MM.1S (cell line): ENCODE data around the gene CTNNA2.

Experiments
- DNase-seq: peaks from one replicate; pipeline ENCODE4 v3.0.0-alpha.2; 2015
- H2AFZ ChIP-seq: fragments of 300-600 bp; sonication (generic); 2 replicates; pipeline ENCODE4 v1.6.0; 2016; ENCODE audit warnings: antibody characterized with exemption, low read length
- H3F3A ChIP-seq: fragments of 300-600 bp; sonication (generic); 2 replicates; pipeline ENCODE4 v1.6.1; 2016; ENCODE audit warnings: mild to moderate bottlenecking, antibody characterized with exemption, low read length, moderate library complexity, mixed read lengths; ENCODE audit not compliant: insufficient read depth
- H3K27ac ChIP-seq: fragments of 300-600 bp; sonication (generic); 2 replicates; pipeline ENCODE4 v1.5.1; 2016; ENCODE audit warnings: mild to moderate bottlenecking, low read length
- H3K27me3 ChIP-seq: fragments of 300-600 bp; sonication (generic); replicated peaks from 2 replicates; pipeline ENCODE4 v1.6.0; 2016; ENCODE audit warnings: low read length; ENCODE audit not compliant: insufficient read depth
- H3K36me3 ChIP-seq: fragments of 300-600 bp; sonication (generic); replicated peaks from 2 replicates; pipeline ENCODE4 v1.6.1; 2016; ENCODE audit warnings: mild to moderate bottlenecking, low read length, mixed read lengths; ENCODE audit not compliant: insufficient read depth
- H3K4me1 ChIP-seq: fragments of 300-600 bp; sonication (generic); 2 replicates; pipeline ENCODE4 v1.6.1; 2016; ENCODE audit warnings: low read length, mixed read lengths
- H3K4me2 ChIP-seq: fragments of 300-600 bp; sonication (generic); 2 replicates; pipeline ENCODE4 v1.6.0; 2016; ENCODE audit warnings: low read depth, low read length
- H3K4me3 ChIP-seq: fragments of 300-600 bp; sonication (generic); 2 replicates; pipeline ENCODE4 v1.5.1; 2016; ENCODE audit warnings: low read length, mixed read lengths
- H3K79me2 ChIP-seq: fragments of 300-600 bp; sonication (generic); 2 replicates; pipeline ENCODE4 v1.6.1; 2016; ENCODE audit warnings: mixed run types, low read length, mixed read lengths
- H3K9ac ChIP-seq: fragments of 300-600 bp; sonication (generic); 2 replicates; pipeline ENCODE4 v1.6.1; 2016; ENCODE audit warnings: low read length, mixed read lengths
- H3K9me2 ChIP-seq: fragments of 300-600 bp; sonication (generic); replicated peaks from 2 replicates; pipeline ENCODE4 v1.6.1; 2016; ENCODE audit warnings: mild to moderate bottlenecking, low read length, mixed read lengths; ENCODE audit not compliant: insufficient read depth
- H3K9me3 ChIP-seq: fragments of 300-600 bp; sonication (generic); replicated peaks from 2 replicates; pipeline ENCODE4 v1.6.1; 2016; ENCODE audit warnings: mild to moderate bottlenecking, low read length, mixed read lengths; ENCODE audit not compliant: insufficient read depth
- H4K20me1 ChIP-seq: fragments of 300-600 bp; sonication (generic); 2 replicates; pipeline ENCODE4 v1.6.1; 2016; ENCODE audit warnings: mild to moderate bottlenecking, low read length, moderate library complexity, mixed read lengths; ENCODE audit not compliant: insufficient read depth
- EZH2 ChIP-seq: fragments of 300-600 bp; sonication (generic); optimal IDR thresholded peaks from 2 replicates; pipeline ENCODE3; 2017; ENCODE audit warnings: low read depth, mild to moderate bottlenecking, antibody characterized with exemption, low read length, mixed read lengths
- EZH2phosphoT487 ChIP-seq: fragments of 300-600 bp; sonication (generic); IDR thresholded peaks from 2 replicates; pipeline ENCODE4 v1.6.1; 2018; ENCODE audit warnings: antibody characterized with exemption, low read length
- TF ChIP-seq, protein P1 (sequence below): fragments of 300-600 bp; sonication (generic); IDR thresholded peaks from 2 replicates; pipeline ENCODE4 v1.5.1; 2016; ENCODE audit warnings: antibody characterized with exemption, low read length, mixed read lengths

The CTNNA2 gene

DNA sequence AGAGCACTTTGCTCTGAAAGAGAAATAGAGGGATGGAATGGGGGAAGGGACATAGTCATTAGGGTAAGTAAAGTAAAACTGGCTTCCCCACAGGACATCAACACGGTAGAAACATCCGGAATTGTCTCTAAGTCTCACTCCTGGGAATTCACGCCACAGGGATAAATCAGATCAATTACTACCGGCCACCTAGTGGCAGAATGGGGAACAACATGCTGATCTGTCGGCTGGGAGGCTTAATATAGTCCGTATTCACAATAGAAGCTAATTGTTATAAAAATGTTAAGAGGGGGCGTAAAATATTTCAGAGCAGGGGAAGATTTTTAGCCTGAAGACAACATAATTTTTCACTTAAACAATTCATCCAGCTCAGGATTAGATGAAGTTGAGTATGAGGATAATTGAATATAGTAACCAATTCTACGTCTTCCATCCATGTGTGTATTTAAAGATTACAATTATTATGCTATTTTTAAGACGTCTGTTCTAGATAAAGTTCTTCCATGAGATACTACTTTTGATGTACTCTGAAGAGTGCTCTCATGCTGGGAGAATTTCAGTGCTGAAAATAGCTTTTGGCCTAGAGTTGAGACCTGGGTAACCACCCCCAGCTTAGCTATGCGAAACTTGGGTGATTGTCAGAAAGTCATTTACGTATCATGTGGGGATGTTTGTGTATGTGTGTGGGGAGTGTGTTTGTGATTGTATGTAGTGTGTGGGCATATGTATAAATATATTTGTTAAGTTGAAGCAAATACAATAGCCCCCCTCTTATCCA, 726.0 kb downstream of the CTNNA2 start:
- H3K27me3 ChIP-seq, result no peaks in the 10 kb centered on the region
- H3K4me2 ChIP-seq, result no peak overlapping the region
- H3K36me3 ChIP-seq, result no peaks in the 10 kb centered on the region
- H3K27ac ChIP-seq, result no peak overlapping the region
- no peak overlapping the region for H3K4me3 ChIP-seq
- no peaks in the 10 kb centered on the region for H4K20me1 ChIP-seq
- no peak for TF ChIP-seq EZH2phosphoT487
- TF ChIP-seq, protein P1, sequence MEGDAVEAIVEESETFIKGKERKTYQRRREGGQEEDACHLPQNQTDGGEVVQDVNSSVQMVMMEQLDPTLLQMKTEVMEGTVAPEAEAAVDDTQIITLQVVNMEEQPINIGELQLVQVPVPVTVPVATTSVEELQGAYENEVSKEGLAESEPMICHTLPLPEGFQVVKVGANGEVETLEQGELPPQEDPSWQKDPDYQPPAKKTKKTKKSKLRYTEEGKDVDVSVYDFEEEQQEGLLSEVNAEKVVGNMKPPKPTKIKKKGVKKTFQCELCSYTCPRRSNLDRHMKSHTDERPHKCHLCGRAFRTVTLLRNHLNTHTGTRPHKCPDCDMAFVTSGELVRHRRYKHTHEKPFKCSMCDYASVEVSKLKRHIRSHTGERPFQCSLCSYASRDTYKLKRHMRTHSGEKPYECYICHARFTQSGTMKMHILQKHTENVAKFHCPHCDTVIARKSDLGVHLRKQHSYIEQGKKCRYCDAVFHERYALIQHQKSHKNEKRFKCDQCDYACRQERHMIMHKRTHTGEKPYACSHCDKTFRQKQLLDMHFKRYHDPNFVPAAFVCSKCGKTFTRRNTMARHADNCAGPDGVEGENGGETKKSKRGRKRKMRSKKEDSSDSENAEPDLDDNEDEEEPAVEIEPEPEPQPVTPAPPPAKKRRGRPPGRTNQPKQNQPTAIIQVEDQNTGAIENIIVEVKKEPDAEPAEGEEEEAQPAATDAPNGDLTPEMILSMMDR, result peak; percentile 76
- no peaks in the 10 kb centered on the region for H3K79me2 ChIP-seq
- no peak overlapping the region for H3K9ac ChIP-seq
- no peaks in the 10 kb centered on the region for H3K9me3 ChIP-seq
- no peak overlapping the region for H2AFZ ChIP-seq
- no peaks in the 10 kb centered on the region for H3K9me2 ChIP-seq
- no peaks in the 10 kb centered on the region for H3F3A ChIP-seq
- DNase-seq, result peak; percentile 20
- H3K4me1 ChIP-seq, result no peaks in the 10 kb centered on the region

DNA sequence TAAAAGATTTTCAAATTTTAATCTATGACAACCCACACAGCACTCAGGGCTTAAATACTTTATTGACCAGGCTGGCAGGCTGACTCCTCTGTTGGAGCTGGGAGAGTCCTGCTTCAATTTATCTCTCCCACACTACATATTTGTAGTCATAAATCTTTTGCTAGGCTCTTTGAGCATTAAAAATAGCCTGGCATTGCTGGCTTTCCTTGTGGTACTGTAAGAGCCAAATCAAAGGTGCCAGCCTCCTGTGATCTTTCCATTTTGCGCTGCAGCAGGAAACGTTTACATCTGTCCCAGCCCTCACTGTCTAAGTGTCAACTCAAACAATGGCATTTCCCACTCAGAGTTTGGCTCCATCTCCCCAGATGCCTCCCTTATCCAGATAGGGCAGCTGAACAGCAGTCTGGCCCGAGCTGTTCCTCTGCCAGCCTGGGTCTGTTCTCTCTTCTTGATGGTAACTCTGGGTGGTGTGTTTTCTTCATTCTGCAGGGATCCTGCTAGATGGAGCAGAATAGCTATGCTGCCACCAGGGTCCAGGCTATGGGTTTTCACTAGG, 729.6 kb downstream of the CTNNA2 start:
- DNase-seq, result no peak
- no peak overlapping the region for H3K9ac ChIP-seq
- no peaks in the 10 kb centered on the region for H4K20me1 ChIP-seq
- H3K79me2 ChIP-seq, result no peaks in the 10 kb centered on the region
- H3K4me2 ChIP-seq, result no peak overlapping the region
- no peaks in the 10 kb centered on the region for H3K9me3 ChIP-seq
- no peak overlapping the region for H2AFZ ChIP-seq
- no peaks in the 10 kb centered on the region for H3K27me3 ChIP-seq
- TF ChIP-seq EZH2 (no peak), EZH2phosphoT487 (no peak)
- TF ChIP-seq, protein P1, result no peak
- no peaks in the 10 kb centered on the region for H3K4me1 ChIP-seq
- H3F3A ChIP-seq, result no peaks in the 10 kb centered on the region
- no peak overlapping the region for H3K4me3 ChIP-seq
- H3K27ac ChIP-seq, result no peak overlapping the region
- H3K36me3 ChIP-seq, result no peaks in the 10 kb centered on the region
- H3K9me2 ChIP-seq, result no peaks in the 10 kb centered on the region

DNA sequence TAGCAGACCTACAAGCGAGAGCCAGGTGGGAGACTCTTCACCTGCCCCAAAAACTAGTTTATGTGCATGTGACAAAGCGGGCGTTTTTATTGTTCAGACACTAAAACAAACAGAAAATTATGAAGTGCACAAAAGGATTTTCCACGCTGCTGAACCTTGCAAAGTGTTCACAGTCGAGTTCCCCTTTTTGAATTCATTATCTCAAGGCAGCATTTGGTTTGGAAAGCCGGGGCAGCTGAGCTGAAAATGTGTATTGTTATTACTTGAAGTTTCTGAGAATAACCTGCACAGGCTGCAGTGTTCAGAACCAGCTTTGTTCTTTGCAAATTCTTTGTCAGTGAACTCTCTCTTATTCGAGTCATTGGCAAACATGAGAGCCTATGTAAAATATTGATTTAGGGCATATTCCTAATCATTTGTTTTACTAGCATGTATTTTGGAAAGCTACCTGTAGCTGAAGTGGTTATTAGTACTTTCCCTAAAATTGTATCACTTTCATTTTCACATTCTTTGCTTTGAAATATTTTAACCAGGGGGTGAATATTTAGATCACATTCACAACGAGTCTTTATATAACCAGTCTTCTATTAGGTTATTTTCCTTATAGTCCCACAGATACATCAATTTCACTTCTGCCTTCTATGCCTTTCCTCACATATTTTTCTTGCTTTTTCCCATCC, 732.2 kb downstream of the CTNNA2 start:
- Histone ChIP-seq H3K4me1 (no peaks in the 10 kb centered on the region), H3K79me2 (no peaks in the 10 kb centered on the region), H3K9me3 (no peaks in the 10 kb centered on the region), H3K9me2 (no peaks in the 10 kb centered on the region), H4K20me1 (no peaks in the 10 kb centered on the region), H2AFZ (no peak overlapping the region), H3F3A (no peaks in the 10 kb centered on the region), H3K27me3 (no peaks in the 10 kb centered on the region), H3K9ac (no peak overlapping the region), H3K27ac (no peak overlapping the region), H3K4me2 (no peak overlapping the region), H3K36me3 (no peaks in the 10 kb centered on the region), H3K4me3 (no peak overlapping the region)
- TF ChIP-seq EZH2phosphoT487, result no peak
- TF ChIP-seq EZH2, result no peak
- TF ChIP-seq, protein P1, result no peak
- no peak for DNase-seq
